Activated CD4-positive, alpha-beta T cell treated with anti-CD3 and anti-CD28 coated beads, Interleukin-2, amount 50 U/mL, for 48 hours (primary cell): ENCODE measurements around the gene BBLN.
"Not testable (repeated sequence)": the region's sequence is repeated elsewhere in the genome, so short reads cannot be mapped to it uniquely, and the experiment has no call there.

Experiments used
- DNase-seq, 2 experiments: peaks; one replicate each; pipeline ENCODE4 v3.0.0-alpha.2; 2020

BBLN gene

GRCh38 chr9:128124873-128125579 lies 35.0 kb upstream of the BBLN start:
- DNase-seq = peak; percentile 68 to 75

- no peak for DNase-seq
Measured at GRCh38 chr9:128125580-128126354, 34.3 kb upstream of the BBLN start.

- DNase-seq = peak; percentile 77 to 82
Measured at GRCh38 chr9:128127568-128127989, 32.5 kb upstream of the BBLN start, which contains the start of gene PTGES2. TSS of gene PTGES2 (minus strand) at chr9:128127729. CDS start at chr9:128127717, 12 bp downstream.

- peak; percentile 80 to 83 for DNase-seq
Measured at GRCh38 chr9:128127990-128128835, 31.9 kb upstream of the BBLN start.

- DNase-seq = no peak
Measured at GRCh38 chr9:128128836-128129590, 31.1 kb upstream of the BBLN start.

GRCh38 chr9:128129976-128130590 lies 30.0 kb upstream of the BBLN start:
- peak; percentile 64 to 75 for DNase-seq

- DNase-seq = not testable (repeated sequence)
Measured at GRCh38 chr9:128130651-128131050, 29.4 kb upstream of the BBLN start.

GRCh38 chr9:128131346-128131745 lies 28.7 kb upstream of the BBLN start:
- DNase-seq = not testable (repeated sequence)

- DNase-seq = not testable (repeated sequence)
Measured at GRCh38 chr9:128132139-128132538, 27.9 kb upstream of the BBLN start.

- DNase-seq = not testable (repeated sequence)
Measured at GRCh38 chr9:128135561-128135960, 24.5 kb upstream of the BBLN start.

- no peak for DNase-seq
Measured at GRCh38 chr9:128136816-128137793, 23.0 kb upstream of the BBLN start.

- no peak for DNase-seq
Measured at GRCh38 chr9:128138001-128138400, 22.1 kb upstream of the BBLN start.

GRCh38 chr9:128139621-128140020 lies 20.4 kb upstream of the BBLN start:
- no peak for DNase-seq

- no peak for DNase-seq
Measured at GRCh38 chr9:128141604-128142003, 18.5 kb upstream of the BBLN start.

GRCh38 chr9:128142061-128142460 lies 18.0 kb upstream of the BBLN start:
- no peak for DNase-seq

- no peak for DNase-seq
Measured at GRCh38 chr9:128142596-128142995, 17.5 kb upstream of the BBLN start.

- no peak for DNase-seq
Measured at GRCh38 chr9:128143525-128144238, 16.4 kb upstream of the BBLN start.

GRCh38 chr9:128144239-128145181 lies 15.6 kb upstream of the BBLN start:
- no peak for DNase-seq

GRCh38 chr9:128145536-128145935 lies 14.5 kb upstream of the BBLN start:
- no peak for DNase-seq
